AG09309 (cell line): ENCODE measurements around the gene NPAP1.
"Not testable (repeated sequence)": the region's sequence is repeated elsewhere in the genome, so short reads cannot be mapped to it uniquely, and the experiment has no call there.

Experiments used
- DNase-seq: peaks from one replicate; pipeline ENCODE4 v3.0.0-alpha.2; 2010; ENCODE audit warnings: low read depth
- H3K4me3 ChIP-seq: 2 replicates; pipeline ENCODE4 v1.5.1; 2011; ENCODE audit warnings: mild to moderate bottlenecking, low read depth, low read length, moderate library complexity; ENCODE audit not compliant: control insufficient read depth
- TF ChIP-seq, protein P1 (sequence below): IDR thresholded peaks from 2 replicates; pipeline ENCODE4 v1.5.1; 2011; ENCODE audit warnings: mild to moderate bottlenecking, low read depth, low read length, inconsistent platforms; ENCODE audit not compliant: insufficient read depth, control insufficient read depth; ENCODE audit errors: missing control alignments

The NPAP1 gene

GRCh38 chr15:24662991-24663390 is 12.6 kb upstream of the NPAP1 start:
- TF ChIP-seq, protein P1, sequence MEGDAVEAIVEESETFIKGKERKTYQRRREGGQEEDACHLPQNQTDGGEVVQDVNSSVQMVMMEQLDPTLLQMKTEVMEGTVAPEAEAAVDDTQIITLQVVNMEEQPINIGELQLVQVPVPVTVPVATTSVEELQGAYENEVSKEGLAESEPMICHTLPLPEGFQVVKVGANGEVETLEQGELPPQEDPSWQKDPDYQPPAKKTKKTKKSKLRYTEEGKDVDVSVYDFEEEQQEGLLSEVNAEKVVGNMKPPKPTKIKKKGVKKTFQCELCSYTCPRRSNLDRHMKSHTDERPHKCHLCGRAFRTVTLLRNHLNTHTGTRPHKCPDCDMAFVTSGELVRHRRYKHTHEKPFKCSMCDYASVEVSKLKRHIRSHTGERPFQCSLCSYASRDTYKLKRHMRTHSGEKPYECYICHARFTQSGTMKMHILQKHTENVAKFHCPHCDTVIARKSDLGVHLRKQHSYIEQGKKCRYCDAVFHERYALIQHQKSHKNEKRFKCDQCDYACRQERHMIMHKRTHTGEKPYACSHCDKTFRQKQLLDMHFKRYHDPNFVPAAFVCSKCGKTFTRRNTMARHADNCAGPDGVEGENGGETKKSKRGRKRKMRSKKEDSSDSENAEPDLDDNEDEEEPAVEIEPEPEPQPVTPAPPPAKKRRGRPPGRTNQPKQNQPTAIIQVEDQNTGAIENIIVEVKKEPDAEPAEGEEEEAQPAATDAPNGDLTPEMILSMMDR: no peak
- no peak overlapping the region for H3K4me3 ChIP-seq
- no peak for DNase-seq

DNA sequence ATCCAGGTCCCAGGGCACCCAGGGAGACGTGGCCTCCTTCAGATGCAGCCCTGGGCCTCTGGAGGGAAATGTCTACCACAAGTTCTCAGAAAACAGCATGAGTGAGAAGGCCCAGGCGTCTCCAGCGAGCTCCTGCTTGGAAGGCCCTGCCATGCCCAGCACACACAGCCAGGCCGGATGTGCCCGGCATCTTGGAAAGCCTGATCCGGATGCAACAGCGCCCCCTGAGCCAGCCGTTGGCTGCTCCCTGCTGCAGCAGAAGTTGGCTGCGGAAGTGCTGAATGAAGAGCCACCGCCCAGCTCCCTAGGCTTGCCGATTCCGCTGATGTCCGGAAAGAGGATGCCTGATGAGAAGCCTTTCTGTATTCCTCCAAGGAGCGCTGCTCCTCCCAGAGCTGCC is 856 bp downstream of the NPAP1 start:
- no peak for DNase-seq
- no peak overlapping the region for H3K4me3 ChIP-seq
- TF ChIP-seq, protein P1: no peak

DNA sequence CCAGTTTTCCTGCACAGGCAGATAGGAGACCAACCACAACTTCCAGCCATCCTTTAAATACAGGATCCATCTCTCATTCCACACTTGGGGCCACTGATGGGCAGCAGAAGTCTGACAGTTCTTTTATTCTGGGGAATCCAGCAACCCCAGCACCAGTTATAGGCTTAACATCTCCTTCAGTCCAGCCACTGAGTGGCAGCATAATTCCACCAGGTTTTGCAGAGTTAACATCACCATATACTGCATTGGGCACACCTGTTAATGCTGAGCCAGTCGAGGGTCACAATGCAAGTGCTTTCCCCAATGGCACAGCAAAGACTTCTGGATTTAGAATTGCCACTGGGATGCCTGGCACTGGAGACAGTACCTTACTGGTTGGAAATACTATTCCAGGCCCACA is 2.9 kb downstream of the NPAP1 start:
- TF ChIP-seq, protein P1: no peak
- no peak for DNase-seq
- H3K4me3 ChIP-seq: no peak overlapping the region

DNA sequence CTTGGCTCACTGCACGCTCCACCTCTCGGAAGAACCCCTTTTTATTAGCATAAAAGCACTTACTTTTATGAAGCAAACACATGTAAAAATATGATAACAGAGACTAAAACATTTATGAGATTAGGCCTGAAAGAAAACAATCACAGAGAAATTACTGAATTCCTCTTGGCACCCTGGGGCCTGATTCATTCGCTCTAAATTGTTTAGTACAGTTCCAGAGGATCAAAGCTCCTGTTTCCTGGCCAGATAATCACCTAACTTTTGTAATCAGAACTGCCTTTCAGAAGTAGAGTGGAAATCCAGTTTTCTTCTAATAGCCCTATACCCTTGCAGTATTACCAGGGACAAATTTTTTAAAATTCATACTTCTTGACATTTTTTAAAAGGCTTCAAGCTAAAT is 6.4 kb downstream of the NPAP1 start:
- TF ChIP-seq, protein P1: no peak

GRCh38 chr15:24682905-24683304 is 7.3 kb downstream of the NPAP1 start:
- not testable (repeated sequence) for H3K4me3 ChIP-seq, DNase-seq

More for the DNA sequence above, 6.4 kb downstream of the NPAP1 start:
- no peak for DNase-seq
- no peak overlapping the region for H3K4me3 ChIP-seq

DNA sequence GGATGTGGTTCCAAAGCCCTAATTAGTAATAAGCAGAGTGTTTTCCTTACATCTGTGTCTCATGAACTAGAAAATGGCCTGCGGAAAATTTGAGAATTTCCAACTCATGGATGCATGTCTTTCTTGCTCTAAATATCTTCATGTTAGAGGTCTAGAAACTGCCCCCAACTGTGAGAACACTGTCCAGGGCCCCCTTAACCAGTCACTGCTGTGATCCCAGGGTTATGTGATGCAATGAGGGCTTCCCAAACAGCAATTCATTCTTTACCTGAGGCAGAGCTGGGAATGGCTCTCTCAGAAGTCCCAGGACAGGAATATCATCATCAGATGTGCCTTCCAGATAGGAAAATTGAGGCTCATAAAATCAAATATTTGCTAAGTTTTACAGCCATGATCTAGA is 8.2 kb downstream of the NPAP1 start:
- no peak for DNase-seq
- H3K4me3 ChIP-seq: no peak overlapping the region
- TF ChIP-seq, protein P1: no peak

- TF ChIP-seq, protein P1: no peak
- no peak for DNase-seq
- H3K4me3 ChIP-seq: no peak overlapping the region
These were observed 8.7 kb downstream of the NPAP1 start for GRCh38 chr15:24684313-24684712.

DNA sequence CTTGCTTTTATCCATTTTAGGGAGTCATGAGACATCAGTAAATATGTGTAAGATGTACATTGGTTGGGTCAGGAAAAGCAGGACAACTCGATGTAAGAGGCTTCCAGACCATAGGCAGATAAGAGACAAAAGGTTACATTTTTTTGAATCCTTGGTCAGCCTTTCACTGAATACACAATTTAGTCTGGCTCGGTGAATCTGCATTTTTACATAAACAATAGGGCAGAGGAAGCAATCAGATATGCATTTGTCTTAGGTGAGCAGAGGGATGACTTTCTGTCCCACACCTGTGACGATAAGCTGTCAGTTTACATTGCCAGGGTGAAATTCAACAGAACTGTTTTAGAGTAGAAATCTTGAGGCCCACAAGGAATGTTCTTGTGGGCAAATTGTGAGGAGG is 20.6 kb downstream of the NPAP1 start:
- no peak for DNase-seq
- TF ChIP-seq, protein P1: no peak
- H3K4me3 ChIP-seq: no peak overlapping the region
